M059J (cell line): ENCODE data around the gene EOLA1. TPM values are rescaled to one million over a fixed set of nuclear protein-coding genes. Genes with fewer than 3 reads are reported as not detected.

Source experiments
- total RNA-seq: library from RNA; depleted of rRNA; stranded (reverse); fragments of >200 nt; shearing (Covaris generic); gene quantifications from 2 replicates; pipeline ENCODE4 v1.2.3, GENCODE V29; 2014; rRNA removed

The EOLA1 gene
- total RNA-seq, 1 experiment from 2014 or later, result 46.1 TPM

Other genes with a start within 250 kb of the EOLA1 start
- 59.8 and 92.5 TPM in 2 replicates for gene IDS, start 35.7 kb upstream of the EOLA1 start, total RNA-seq
- gene HSFX3, start 8.9 kb downstream of the EOLA1 start, total RNA-seq, result not detected in 2 replicates
- 0.37 TPM in 1 of 2 replicates, not detected in the other for gene MAGEA9B, start 46.4 kb downstream of the EOLA1 start, total RNA-seq
- gene HSFX2, start 54.3 kb downstream of the EOLA1 start, total RNA-seq, result 0.79 TPM in 1 of 2 replicates, not detected in the other
- gene TMEM185A, start 90.8 kb downstream of the EOLA1 start, total RNA-seq, result 32.7 and 38.4 TPM in 2 replicates
- gene MAGEA11, start 171.0 kb downstream of the EOLA1 start, total RNA-seq, result 0.07 and 0.42 TPM in 2 replicates
- 0.42 and 0.59 TPM in 2 replicates for gene HSFX1, start 233.1 kb downstream of the EOLA1 start, total RNA-seq
- not detected in 2 replicates for gene MAGEA9, start 240.9 kb downstream of the EOLA1 start, total RNA-seq